SKM-1 (cell line): Measurements from ENCODE around the gene PTPN14.
"Not testable (repeated sequence)": the region's sequence is repeated elsewhere in the genome, so short reads cannot be mapped to it uniquely, and the experiment has no call there.

ENCODE experiments used
- DNase-seq: peaks from one replicate; lab custom pipeline; 2025; ENCODE audit not compliant: unreplicated experiment; lab: John Stamatoyannopoulos, UW

Gene PTPN14

DNA sequence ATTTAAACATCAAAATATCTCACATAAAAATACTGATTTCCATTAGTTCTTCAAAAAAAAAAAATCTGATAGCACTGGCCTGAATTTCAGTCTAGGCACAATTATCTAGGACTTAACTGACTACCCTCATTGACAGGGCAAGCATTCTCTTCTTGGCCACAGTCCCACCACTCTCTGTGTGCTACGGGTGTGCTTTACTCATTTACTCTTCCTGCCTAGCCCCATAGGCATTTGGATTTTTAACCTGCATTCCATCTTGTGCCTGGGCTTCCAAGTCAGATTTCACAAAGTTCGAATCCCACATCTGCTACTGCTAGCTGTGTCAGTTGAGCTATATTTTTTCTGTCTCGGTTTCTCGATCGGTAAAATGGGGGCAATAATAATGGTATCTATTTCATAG is 38.0 kb downstream of the PTPN14 start:
- no peak for DNase-seq

DNA sequence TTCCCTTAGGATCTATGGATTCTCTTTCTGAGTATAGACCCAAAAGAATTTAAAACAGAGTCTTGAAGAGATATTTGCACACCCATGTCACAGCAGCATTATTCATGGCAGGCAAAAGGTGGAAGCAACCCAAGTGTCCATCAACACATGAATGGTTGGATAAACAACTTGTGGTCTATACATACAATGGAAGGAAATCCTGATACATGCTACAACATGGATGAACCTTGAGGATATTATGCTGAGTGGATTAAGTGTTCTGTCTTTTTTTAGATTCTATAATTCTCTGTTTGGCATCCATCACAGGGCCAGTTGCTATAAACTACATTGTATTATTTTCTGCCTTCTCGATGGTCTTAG is 39.8 kb downstream of the PTPN14 start:
- no peak for DNase-seq

DNA sequence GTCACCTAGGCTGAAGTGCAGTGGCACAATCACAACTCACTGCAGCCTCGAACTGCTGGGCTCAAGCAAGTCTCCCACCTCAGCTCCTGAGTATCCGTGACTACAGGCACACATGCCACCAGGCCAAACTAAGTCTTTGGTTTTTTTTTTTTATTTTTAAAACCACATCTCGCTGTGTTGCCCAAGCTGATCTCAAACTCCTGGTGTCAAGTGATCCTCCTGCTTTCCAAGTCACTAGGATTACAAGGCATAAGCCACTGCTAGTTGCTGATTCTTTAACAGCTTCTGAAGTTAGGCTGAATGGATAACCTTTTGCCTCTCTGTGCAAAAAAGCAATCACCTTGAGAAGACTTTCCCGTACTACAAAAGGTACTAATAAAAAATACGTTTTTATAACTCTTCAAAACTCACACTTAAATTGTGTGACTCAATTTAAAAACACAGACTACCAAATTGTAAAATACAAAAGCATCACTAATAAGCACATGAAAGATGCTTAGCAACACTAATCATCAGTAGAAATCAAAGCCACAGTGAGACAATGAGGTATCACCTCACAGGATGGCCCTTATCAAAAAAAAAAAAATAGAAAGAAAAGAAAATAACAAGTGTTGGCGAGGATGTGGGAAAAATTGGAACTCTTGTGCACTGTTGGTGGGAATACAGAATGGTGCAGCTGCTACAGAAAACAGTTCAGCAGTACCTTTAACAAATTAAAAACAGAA is 40.3 kb downstream of the PTPN14 start:
- DNase-seq, result no peak

DNA sequence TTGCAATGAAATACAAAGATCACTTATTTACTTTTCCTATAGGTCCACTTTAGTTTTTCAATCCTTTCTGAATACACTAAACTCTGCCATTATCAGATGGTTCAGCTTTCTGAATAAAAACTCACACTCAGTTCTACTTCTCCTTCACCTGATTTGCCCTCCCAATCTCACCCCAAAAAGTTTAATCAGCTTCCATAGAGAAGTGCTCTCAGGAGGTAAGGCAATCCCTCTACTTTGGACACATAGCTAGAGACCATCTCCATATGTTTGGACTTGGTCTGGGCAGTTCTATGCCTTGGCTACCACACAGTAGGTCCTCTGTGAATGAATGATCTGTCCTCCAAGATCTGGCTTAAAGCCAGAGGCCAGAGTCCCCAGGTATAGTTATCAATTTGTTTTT is 40.9 kb downstream of the PTPN14 start:
- no peak for DNase-seq

DNA sequence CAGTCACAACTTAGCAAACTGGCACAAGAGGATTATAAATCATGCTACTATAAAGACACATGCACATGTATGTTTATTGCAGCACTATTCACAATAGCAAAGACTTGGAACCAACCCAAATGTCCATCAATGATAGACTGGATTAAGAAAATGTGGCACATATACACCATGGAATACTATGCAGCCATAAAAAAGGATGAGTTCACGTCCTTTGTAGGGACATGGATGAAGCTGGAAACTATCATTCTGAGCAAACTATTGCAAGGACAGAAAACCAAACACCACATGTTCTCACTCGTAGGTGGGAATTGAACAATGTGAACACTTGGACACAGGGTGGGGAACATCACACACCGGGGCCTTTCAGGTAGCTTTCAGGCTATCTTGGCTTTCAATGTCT is 41.8 kb downstream of the PTPN14 start:
- DNase-seq, result not testable (repeated sequence)

DNA sequence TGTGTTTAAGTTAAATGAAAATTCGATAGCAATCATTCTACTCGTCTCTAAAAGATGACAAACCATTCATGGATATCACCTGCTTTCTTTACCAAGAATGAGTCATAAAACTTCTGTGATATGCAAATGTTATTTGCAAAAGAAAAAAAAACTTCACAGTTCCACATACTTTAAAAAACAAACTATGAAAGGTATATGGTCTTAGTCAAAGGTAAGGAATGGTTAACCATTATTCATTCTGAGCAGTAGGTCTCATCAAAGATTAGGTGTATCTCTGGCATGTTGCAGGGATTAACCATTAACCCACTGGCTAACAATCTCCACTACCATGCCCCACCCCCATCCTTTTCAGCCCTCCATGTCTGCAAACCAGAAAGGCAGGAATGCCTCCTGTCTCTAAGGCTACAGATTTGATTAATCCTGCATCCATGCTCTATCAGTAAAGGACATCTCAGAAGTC is 44.4 kb downstream of the PTPN14 start:
- DNase-seq, result no peak

DNA sequence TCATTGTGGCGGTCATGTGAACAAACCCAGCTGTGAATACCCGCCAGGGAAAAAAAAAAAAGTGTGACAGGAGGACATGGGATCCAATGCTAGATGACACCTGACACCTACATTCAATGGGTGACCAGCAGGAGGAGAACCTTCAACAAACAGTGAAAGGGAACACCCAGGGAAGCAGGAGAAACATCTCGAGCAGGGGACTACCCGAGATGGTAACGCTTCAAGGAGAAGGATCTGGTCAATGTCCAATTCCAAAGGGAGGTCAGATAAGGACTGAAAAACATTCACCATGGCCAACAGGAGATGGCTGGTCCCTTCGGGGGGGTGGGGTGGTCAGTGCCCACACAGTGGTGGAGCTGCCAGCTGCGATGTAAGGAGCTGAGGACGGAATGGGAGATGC is 46.3 kb downstream of the PTPN14 start:
- DNase-seq, result no peak

DNA sequence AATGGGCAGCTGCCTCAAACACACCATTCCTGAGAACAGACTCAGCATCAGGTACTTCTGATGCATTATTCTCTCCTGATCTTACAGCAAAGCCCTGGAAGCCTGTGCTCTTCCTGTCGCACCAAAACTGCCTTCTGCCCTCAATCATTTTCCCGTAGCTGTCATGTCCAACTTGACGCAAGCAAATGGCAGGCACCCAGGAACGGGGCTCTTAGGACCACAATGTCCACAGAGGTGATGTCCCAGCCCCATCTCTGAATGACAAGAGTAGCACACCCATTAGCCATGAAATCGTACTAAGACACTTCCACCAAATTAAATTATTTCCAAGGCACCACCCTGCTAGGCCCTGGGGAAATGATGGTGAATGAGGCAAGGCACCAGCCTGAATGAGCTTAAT is 47.1 kb downstream of the PTPN14 start:
- no peak for DNase-seq

DNA sequence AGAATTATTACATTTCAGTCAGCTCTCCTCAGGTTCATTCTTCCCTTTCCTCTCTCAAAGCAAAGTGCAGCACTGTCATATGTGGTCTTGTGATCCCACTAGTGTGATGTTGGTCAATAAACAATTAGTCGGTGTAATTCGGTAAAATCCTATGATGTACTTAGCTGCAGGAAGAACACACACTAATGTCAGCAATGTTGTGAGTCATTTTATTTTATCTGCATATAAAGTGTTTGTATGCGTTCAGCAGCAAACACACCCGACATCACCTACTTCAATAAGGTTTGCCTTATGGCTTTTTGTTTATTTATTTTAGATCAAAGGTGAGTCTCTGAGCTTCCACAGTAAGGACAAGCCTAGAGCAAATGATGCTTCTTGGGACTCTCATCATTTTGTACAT is 47.8 kb downstream of the PTPN14 start:
- DNase-seq, result no peak

DNA sequence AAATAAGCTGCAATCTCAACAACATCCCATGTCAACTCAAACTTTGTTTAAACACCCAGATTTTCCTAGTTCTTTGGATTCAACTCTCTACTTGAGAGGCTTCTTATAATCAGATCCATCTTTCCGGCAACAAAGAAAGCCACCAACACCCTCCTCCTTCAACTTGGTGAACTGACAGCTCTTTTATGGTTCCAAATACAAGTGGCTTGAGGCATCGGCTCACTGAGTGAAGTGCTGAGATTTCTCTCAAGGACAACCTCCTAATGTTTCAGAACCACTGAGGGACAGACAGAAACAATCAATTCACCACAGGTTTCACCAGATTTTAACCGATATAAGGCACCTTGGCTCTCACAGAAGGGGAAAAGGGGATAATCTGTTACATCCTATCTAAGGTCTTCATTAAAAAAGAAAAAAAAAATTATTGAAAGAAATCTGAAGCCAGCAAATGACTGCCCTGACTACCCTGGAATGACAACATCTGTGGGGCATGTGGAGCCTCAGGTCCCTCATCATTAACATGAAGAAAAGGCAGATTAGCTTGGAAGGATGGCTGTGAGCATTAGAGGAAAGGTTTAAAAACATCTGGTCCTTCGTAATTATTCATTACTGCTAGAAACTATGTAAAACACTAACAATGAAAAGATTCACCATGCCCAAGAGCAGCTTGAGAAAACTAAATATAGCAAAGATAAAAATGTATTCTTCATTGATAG is 50.9 kb downstream of the PTPN14 start:
- no peak for DNase-seq

DNA sequence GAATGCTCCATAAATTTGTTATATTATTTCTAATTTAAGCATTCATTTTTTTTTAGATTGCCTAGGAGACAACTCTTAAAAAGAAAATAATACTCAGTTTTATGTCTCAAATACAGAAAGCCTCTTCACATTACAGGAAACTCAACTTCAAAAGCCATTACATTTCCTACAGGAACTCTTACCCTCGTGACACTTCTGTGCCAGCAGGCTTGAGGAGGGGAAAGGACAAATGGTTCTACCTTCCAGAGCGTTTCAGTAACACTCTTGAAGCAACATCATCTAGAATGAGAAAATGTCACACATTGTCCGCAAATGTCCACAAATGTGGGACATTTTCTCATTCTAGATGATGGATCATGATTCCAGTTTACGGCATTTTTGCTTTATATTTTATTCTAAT is 51.7 kb downstream of the PTPN14 start:
- no peak for DNase-seq

DNA sequence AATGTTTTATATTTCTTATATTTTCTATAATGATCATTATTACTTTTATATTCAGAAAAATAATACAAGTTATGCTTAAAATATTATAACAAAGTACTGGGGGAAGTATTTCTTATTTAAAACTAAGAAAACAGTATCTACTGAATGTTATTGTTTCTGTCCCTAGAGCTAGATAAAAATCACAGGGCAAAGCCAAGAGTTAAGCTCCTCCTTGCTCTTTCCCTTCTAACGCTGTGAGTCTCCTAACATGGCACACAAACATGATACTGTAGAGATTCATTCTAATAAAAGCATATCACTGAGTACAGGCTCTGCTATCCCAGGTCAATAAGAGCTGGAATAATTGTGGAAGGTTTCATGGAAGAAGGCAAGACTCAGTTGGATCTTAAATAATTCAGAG is 53.4 kb downstream of the PTPN14 start:
- no peak for DNase-seq

DNA sequence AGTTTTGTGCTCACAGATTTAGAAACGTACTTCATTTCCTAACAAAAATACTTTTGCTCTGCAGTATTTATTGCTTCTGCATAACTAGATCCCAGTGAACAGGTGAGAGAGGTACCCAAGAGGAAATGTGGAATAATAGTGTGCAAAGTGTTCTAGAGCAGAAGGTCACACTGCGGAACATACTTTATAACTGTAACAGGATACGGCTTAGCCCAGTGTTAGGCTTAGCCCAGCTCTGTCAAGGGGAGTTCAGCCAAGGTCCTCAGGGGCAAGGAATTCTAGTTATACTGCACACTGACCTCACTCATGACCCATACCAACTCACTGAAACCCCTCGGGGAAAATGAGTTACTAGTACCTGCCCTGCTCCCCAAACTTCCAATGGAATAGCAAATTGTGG is 55.3 kb downstream of the PTPN14 start:
- no peak for DNase-seq

DNA sequence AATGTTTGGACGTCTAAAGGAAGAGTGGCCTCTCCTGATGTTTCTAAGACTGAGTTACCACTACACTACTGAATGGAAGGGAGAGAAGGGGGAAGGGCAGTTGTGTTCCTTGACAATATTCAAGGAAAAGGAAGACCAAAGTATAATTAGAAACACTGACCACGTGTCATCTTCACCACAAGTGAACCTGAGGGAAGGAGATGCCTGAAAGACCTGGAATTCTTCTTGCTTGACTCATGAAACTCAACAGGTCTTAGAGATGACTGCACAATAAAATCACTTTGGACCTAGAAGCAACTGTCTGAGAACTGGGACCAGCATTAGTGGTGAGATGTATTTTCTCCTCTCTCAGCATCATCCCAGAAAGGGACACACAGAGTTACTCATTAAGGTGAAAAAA is 56.7 kb downstream of the PTPN14 start:
- no peak for DNase-seq

DNA sequence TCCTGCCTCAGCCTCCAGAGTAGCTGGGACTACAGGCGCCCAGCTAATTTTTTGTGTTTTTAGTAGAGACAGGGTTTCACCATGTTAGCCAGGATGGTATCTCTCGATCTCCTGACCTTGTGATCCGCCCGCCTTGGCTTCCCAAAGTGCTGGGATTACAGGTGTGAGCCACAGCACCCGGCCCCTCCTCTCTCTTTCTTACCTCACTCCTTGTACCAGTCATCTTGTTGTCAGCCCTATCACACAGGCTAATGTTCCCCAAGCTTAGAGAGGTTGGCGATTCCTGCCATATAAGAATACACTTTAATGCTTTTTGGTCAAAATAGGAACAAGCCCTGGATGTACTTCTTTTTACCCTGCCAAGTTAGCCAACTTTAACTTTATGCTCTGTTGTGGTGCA is 57.2 kb downstream of the PTPN14 start:
- DNase-seq, result not testable (repeated sequence)

DNA sequence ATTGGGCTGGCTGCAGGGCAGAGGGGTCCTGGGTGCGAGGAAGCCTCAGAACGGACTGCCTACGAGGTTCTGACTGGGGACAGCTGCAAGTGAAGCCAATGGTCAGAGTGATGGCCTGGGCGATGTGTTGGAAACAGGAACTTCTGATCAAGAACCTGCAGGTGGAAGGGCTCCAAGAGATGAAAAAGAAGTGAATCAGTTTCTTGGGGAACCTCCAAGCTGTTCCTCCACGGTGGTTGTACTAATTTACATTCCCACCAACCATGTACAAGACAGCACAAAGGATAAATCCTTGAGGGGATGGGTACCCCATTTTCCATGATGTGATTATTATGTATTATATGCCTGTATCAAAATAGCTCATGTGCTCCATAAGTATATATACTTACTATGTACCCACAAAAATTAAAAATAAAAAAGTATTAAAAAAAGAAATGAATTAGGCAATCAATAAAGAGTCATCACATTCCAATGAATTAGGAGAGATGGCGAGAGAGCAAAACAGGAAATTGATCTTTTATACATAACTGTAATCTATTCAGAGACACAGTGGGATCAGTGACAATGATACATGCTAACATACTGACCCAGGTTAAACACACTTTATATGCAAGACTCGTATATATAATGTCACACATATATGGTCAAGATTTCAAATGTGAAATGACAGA is 58.1 kb downstream of the PTPN14 start:
- DNase-seq, result no peak

DNA sequence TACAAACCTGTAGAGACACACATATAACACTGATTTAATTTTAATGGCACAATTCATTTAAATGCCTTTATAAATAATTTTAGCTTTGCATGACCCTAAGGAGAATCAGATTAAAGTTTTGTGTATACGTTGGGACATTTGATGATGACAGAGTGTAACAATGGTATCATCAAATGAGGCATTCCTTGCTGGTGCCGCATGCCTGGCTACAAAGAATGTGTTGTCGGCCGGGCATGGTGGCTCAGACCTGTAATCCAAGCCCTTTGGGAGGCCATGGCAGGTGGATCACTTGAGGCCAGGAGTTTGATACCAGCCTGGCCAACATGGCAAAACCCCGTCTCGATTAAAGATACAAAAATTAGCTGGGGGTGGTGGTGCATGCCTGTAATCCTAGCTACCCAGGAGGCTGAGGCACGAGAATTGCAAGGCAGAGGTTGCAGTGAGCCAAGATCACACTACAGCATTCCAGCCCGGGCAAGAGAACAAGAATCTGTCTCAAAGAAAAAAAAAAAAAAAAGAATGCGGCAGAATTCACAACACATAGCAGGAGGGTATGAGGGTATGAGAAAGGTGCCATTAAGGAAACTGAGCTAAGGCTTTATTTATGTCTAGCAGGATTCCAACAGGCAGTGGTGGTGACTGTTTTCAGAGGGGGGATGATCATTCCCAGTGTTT is 58.9 kb downstream of the PTPN14 start:
- DNase-seq, result no peak

DNA sequence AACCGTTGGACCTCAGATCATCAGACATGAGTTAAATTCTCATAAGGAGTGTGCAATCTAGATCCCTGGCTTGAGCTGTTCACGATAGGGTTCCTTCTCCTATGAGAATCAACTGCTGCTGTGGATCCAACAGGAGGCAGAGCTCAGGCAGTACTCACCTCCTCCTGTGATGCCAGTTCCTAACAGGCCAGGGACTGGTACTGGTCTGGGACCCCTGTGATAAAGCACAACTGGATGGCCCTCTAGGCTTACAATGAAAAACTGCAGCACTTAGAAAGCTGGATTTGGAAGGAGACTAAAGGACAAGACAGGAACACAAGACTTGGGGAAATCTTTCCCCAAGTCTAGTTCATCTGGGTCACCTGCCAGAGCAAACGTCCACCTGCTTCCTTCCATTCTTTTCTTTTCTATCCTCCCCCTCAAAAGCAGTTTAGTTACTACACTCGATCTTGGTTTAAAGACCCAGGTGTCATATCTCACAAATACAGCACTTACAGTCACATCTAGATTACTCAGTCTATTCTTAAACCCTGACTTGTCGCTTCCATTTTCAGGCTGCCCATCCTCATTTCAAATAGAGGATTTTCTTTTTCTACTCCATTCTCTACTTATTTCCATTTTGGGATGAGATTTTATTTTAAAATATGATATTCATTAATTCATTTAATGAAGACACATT is 59.8 kb downstream of the PTPN14 start:
- DNase-seq, result no peak

DNA sequence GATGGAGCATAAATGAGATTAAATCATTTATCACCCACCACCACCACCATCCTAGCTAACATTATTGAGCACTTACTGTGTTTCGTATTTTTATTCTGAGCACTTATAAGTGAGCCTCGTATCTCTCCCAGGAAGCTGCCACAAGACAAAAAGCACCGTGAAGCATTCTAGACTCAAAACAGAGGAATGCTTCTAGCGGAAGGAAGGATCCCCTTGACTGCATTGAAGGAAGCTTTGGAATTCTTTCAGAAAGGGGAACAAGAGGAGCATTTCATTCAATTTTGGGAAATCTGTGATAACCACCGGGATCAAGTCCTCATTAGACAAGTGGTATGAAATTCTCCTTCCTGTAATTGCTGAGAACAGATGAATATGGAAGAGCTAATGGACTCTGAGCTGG is 66.3 kb downstream of the PTPN14 start:
- DNase-seq, result no peak

DNA sequence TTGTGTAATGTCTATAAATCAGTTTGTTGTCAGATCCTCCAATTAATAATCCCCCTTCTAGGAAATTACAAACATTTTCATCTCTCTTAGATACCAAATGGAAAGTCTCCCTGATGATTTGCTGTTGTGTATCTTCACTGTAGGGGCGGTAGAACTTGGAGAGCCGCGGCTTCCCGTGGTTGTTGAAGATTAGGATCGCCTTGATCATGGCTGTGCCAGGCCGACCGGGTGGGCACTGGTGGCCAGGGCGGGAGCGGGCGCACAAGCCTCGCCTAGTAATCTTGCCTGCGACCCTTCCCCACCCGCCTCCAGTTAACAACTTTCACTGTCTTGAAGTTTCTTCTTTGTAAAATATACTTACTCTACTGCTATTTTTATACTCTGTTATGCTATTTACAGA is 68.2 kb downstream of the PTPN14 start:
- not testable (repeated sequence) for DNase-seq

DNA sequence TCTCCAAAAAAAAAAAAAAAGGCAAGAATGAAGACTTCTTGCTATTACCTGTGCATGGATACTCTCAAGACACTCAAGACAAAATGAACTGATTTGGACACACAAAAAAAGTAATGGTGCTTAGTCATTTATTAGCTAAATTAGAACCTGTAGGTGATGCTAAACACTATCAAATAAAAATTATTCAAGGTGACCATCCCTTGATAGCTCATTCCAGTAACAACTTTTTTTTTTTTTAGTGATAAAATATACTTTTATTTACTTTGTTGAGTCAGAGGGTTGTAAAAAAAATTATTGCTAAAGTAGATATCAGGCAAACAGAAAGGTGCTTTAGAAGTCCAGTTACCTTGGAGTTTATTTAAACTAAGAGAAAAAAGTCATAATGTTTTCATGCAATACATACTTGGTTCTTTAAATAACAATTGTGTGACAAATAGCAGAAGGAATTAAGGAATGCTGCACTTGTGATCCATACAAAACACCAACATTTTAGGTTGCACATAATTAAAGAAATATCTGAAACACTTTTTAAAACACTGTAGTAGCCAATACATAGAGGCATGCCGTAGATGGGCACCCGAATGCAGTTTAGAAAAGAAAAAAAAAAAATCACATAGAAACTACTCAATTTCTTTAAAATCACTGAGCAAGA is 69.3 kb downstream of the PTPN14 start:
- not testable (repeated sequence) for DNase-seq
